Thyroid gland (tissue), 4 donors: ENCODE data around the gene LINC00305. TPM values are rescaled to one million over a fixed set of nuclear protein-coding genes. Genes with fewer than 3 reads are reported as not detected.

Source experiments
- DNase-seq, 2 donors: peaks; one replicate each; pipeline ENCODE4 v3.0.0-alpha.2; 2019
- H3K27ac ChIP-seq, 3 donors: fragments of 200-600 bp; sonication (generic); 1 replicate in 2 of 3; 2 replicates in 1 of 3; pipeline ENCODE4 v1.5.1; 2016 to 2019; ENCODE audit warnings: mild to moderate bottlenecking in 1 of 3, moderate library complexity in 1 of 3
- H3K27me3 ChIP-seq: fragments of 200-600 bp; sonication (generic); one replicate; pipeline ENCODE4 v1.5.1; 2019
- H3K36me3 ChIP-seq, 2 donors: fragments of 200-600 bp; sonication (generic); one replicate each; pipeline ENCODE4 v1.5.1; 2016 to 2019
- H3K4me1 ChIP-seq, 2 donors: fragments of 200-600 bp; sonication (generic); one replicate each; pipeline ENCODE4 v1.5.1; 2017 to 2019
- H3K4me3 ChIP-seq, 3 donors: fragments of 200-600 bp; sonication (generic); replicated peaks in 1 of 3; 1 replicate in 2 of 3; 2 replicates in 1 of 3; pipeline ENCODE4 v1.5.1; 2016; ENCODE audit warnings: mild to moderate bottlenecking in 1 of 3
- H3K9me3 ChIP-seq: fragments of 200-600 bp; sonication (generic); one replicate; pipeline ENCODE4 v1.5.1; 2017
- CTCF ChIP-seq, 6 experiments: fragments of 200-600 bp in 3 of 6; fragments of 450-650 bp in 3 of 6; sonication (generic) in 3 of 6; IDR thresholded peaks; one replicate each; pipeline ENCODE4 v1.5.1; 2016 to 2019; ENCODE audit warnings: antibody characterized with exemption in 6 of 6, mild to moderate bottlenecking in 2 of 6, inconsistent platforms in 1 of 6, moderate library complexity in 1 of 6
- POLR2A ChIP-seq, 2 donors: fragments of 450-650 bp; IDR thresholded peaks; one replicate each; pipeline ENCODE4 v1.6.1; 2017; ENCODE audit warnings: antibody characterized with exemption in 2 of 2, mild to moderate bottlenecking in 2 of 2, moderate library complexity in 1 of 2
- WGBS, 2 donors: methylation state at CpG; one replicate each; pipeline ENCODE4 v1.1.5; 2017; 5-methylcytosine and 5-hydroxymethylcytosine counted together
- intact Hi-C: fragments of 100-400 bp; cut with DNase I; formaldehyde crosslinking; loops from one replicate; pipeline ENCODE4 v1.15.1; 2023
- total RNA-seq, 4 donors: library from RNA; depleted of rRNA; stranded (reverse); fragments of >200 nt; gene quantifications; one replicate each; pipeline ENCODE4 v1.2.3, GENCODE V29; 2016

Gene LINC00305
- total RNA-seq, 4 donors from 2014 or later: not detected

- DNase-seq: no peak
- H3K4me1 ChIP-seq: no peaks in the 10 kb centered on the region
- 86 to 87% methylated on average over 6 of the region's 6 CpGs for WGBS, 2 donors
- no peaks in the 10 kb centered on the region for H3K36me3 ChIP-seq
- no peaks in the 10 kb centered on the region for H3K27me3 ChIP-seq
- no peak overlapping the region for H3K4me3 ChIP-seq
- intact Hi-C loops: no loop called here
- no peak overlapping the region for H3K27ac ChIP-seq
- no peaks in the 10 kb centered on the region for H3K9me3 ChIP-seq
- no peak for TF ChIP-seq POLR2A (IDR thresholded peaks at IDR 0.05)
- TF ChIP-seq CTCF (IDR thresholded peaks at IDR 0.05): no peak
Observed at GRCh38 chr18:64134044-64134747, 14.7 kb downstream of the LINC00305 start.

GRCh38 chr18:64132871-64133270 is 16.0 kb downstream of the LINC00305 start:
- H3K36me3 ChIP-seq: no peaks in the 10 kb centered on the region
- no peak for TF ChIP-seq CTCF (IDR thresholded peaks at IDR 0.05)
- TF ChIP-seq POLR2A (IDR thresholded peaks at IDR 0.05): no peak
- intact Hi-C loops: no loop called here
- H3K4me1 ChIP-seq: no peaks in the 10 kb centered on the region
- 77 to 82% methylated on average over 2 of the region's 2 CpGs for WGBS, 2 donors
- H3K9me3 ChIP-seq: no peaks in the 10 kb centered on the region
- no peak overlapping the region for H3K4me3 ChIP-seq
- no peak overlapping the region for H3K27ac ChIP-seq
- no peaks in the 10 kb centered on the region for H3K27me3 ChIP-seq
- no peak for DNase-seq

GRCh38 chr18:64131314-64131713 is 17.6 kb downstream of the LINC00305 start:
- Histone ChIP-seq H3K36me3 (no peaks in the 10 kb centered on the region), H3K4me1 (no peaks in the 10 kb centered on the region), H3K4me3 (no peak overlapping the region), H3K9me3 (no peaks in the 10 kb centered on the region), H3K27me3 (no peaks in the 10 kb centered on the region), H3K27ac (no peak overlapping the region)
- 95 to 96% methylated on average over 2 of the region's 2 CpGs for WGBS, 2 donors
- intact Hi-C loops: no loop called here
- no peak for TF ChIP-seq POLR2A (IDR thresholded peaks at IDR 0.05)
- TF ChIP-seq CTCF (IDR thresholded peaks at IDR 0.05): no peak
- DNase-seq: no peak

GRCh38 chr18:64127172-64127571 is 21.7 kb downstream of the LINC00305 start:
- intact Hi-C loops: no loop called here
- H3K9me3 ChIP-seq: no peaks in the 10 kb centered on the region
- no peak overlapping the region for H3K27ac ChIP-seq
- 92 to 94% methylated on average over 2 of the region's 2 CpGs for WGBS, 2 donors
- H3K27me3 ChIP-seq: no peaks in the 10 kb centered on the region
- H3K4me1 ChIP-seq: no peaks in the 10 kb centered on the region
- no peaks in the 10 kb centered on the region for H3K36me3 ChIP-seq
- TF ChIP-seq CTCF (IDR thresholded peaks at IDR 0.05): no peak
- no peak for TF ChIP-seq POLR2A (IDR thresholded peaks at IDR 0.05)
- H3K4me3 ChIP-seq: no peak overlapping the region
- DNase-seq: no peak

- no peaks in the 10 kb centered on the region for H3K27me3 ChIP-seq
- H3K36me3 ChIP-seq: no peaks in the 10 kb centered on the region
- no peaks in the 10 kb centered on the region for H3K9me3 ChIP-seq
- H3K4me1 ChIP-seq: no peaks in the 10 kb centered on the region
- H3K4me3 ChIP-seq: no peak overlapping the region
- WGBS, 2 donors: 70 to 71% methylated on average over 1 of the region's 1 CpG
- H3K27ac ChIP-seq: no peak overlapping the region
- TF ChIP-seq CTCF (IDR thresholded peaks at IDR 0.05) (no peak), POLR2A (IDR thresholded peaks at IDR 0.05) (no peak)
- intact Hi-C loops: loop anchor here (10.0 kb wide), 1 partner anchor 65 kb away; no protein-coding TSS in a partner anchor
- no peak for DNase-seq
Observed at GRCh38 chr18:64119916-64120315, 29.0 kb downstream of the LINC00305 start.
